ENCODE measurements around the gene POLE3.

POLE3 gene

GRCh38 chr9:113401027-113401792 lies 9.3 kb downstream of the POLE3 start, which contains the start of gene ALAD:
ALAD (minus strand) TSS chr9:113401284; CDS start chr9:113393559, 7,725 bp downstream.
- H3K9me3 ChIP-seq (replicated peaks; ENCODE audit: low read length) = no peaks in the 10 kb centered on the region
- peak within 1 kb of the TSS; percentile 94 for H3K4me2 ChIP-seq (ENCODE audit: low read length)
- H3K36me3 ChIP-seq (ENCODE audit: insufficient read depth, low read length) = no peaks in the 10 kb centered on the region
- H3K9ac ChIP-seq (ENCODE audit: low read depth, low read length) = peak within 1 kb of the TSS; percentile 80
- no peaks in the 10 kb centered on the region for H3K27me3 ChIP-seq (ENCODE audit: control insufficient read depth, insufficient read depth, low read length)
- H3K4me1 ChIP-seq (ENCODE audit: control insufficient read depth, insufficient read depth, low read length) = peaks cover 25% of the 10 kb centered on the region
- H3K4me3 ChIP-seq (ENCODE audit: low read length) = peak within 1 kb of the TSS; percentile 99

- H3K9ac ChIP-seq (ENCODE audit: low read depth, low read length) = no peak overlapping the region
- H3K9me3 ChIP-seq (replicated peaks; ENCODE audit: low read length) = no peaks in the 10 kb centered on the region
- no peaks in the 10 kb centered on the region for H3K27me3 ChIP-seq (ENCODE audit: control insufficient read depth, insufficient read depth, low read length)
- peaks cover 25% of the 10 kb centered on the region for H3K4me1 ChIP-seq (ENCODE audit: control insufficient read depth, insufficient read depth, low read length)
- H3K36me3 ChIP-seq (ENCODE audit: insufficient read depth, low read length) = peaks cover 5% of the 10 kb centered on the region
- no peak overlapping the region for H3K4me3 ChIP-seq (ENCODE audit: low read length)
- peak overlapping the region; percentile 94 for H3K4me2 ChIP-seq (ENCODE audit: low read length)
Measured at GRCh38 chr9:113399646-113400200, 10.8 kb downstream of the POLE3 start.

GRCh38 chr9:113398796-113399195 lies 11.7 kb downstream of the POLE3 start:
- Histone ChIP-seq H3K4me2 (ENCODE audit: low read length) (peak overlapping the region; percentile 18), H3K4me3 (ENCODE audit: low read length) (no peak overlapping the region), H3K36me3 (ENCODE audit: insufficient read depth, low read length) (peaks cover 5% of the 10 kb centered on the region), H3K9me3 (replicated peaks; ENCODE audit: low read length) (no peaks in the 10 kb centered on the region), H3K4me1 (ENCODE audit: control insufficient read depth, insufficient read depth, low read length) (peaks cover 25% of the 10 kb centered on the region), H3K9ac (ENCODE audit: low read depth, low read length) (peak overlapping the region; percentile 4), H3K27me3 (ENCODE audit: control insufficient read depth, insufficient read depth, low read length) (no peaks in the 10 kb centered on the region)

GRCh38 chr9:113397203-113397631 lies 13.3 kb downstream of the POLE3 start:
- H3K27me3 ChIP-seq (ENCODE audit: control insufficient read depth, insufficient read depth, low read length) = no peaks in the 10 kb centered on the region
- H3K36me3 ChIP-seq (ENCODE audit: insufficient read depth, low read length) = peaks cover 8% of the 10 kb centered on the region
- H3K9me3 ChIP-seq (replicated peaks; ENCODE audit: low read length) = no peaks in the 10 kb centered on the region
- no peak overlapping the region for H3K4me3 ChIP-seq (ENCODE audit: low read length)
- H3K4me2 ChIP-seq (ENCODE audit: low read length) = no peak overlapping the region
- no peak overlapping the region for H3K9ac ChIP-seq (ENCODE audit: low read depth, low read length)
- peaks cover 25% of the 10 kb centered on the region for H3K4me1 ChIP-seq (ENCODE audit: control insufficient read depth, insufficient read depth, low read length)

GRCh38 chr9:113395000-113395861 lies 15.2 kb downstream of the POLE3 start:
- peaks cover 17% of the 10 kb centered on the region for H3K4me1 ChIP-seq (ENCODE audit: control insufficient read depth, insufficient read depth, low read length)
- H3K4me3 ChIP-seq (ENCODE audit: low read length) = no peak overlapping the region
- no peak overlapping the region for H3K9ac ChIP-seq (ENCODE audit: low read depth, low read length)
- H3K27me3 ChIP-seq (ENCODE audit: control insufficient read depth, insufficient read depth, low read length) = no peaks in the 10 kb centered on the region
- no peak overlapping the region for H3K4me2 ChIP-seq (ENCODE audit: low read length)
- no peaks in the 10 kb centered on the region for H3K9me3 ChIP-seq (replicated peaks; ENCODE audit: low read length)
- H3K36me3 ChIP-seq (ENCODE audit: insufficient read depth, low read length) = peaks cover 22% of the 10 kb centered on the region

GRCh38 chr9:113393281-113393680 lies 17.2 kb downstream of the POLE3 start:
- no peak overlapping the region for H3K4me3 ChIP-seq (ENCODE audit: low read length)
- H3K36me3 ChIP-seq (ENCODE audit: insufficient read depth, low read length) = peaks cover 34% of the 10 kb centered on the region
- no peaks in the 10 kb centered on the region for H3K27me3 ChIP-seq (ENCODE audit: control insufficient read depth, insufficient read depth, low read length)
- H3K4me1 ChIP-seq (ENCODE audit: control insufficient read depth, insufficient read depth, low read length) = peaks cover 5% of the 10 kb centered on the region
- no peaks in the 10 kb centered on the region for H3K9me3 ChIP-seq (replicated peaks; ENCODE audit: low read length)
- no peak overlapping the region for H3K9ac ChIP-seq (ENCODE audit: low read depth, low read length)
- no peak overlapping the region for H3K4me2 ChIP-seq (ENCODE audit: low read length)

- no peaks in the 10 kb centered on the region for H3K9me3 ChIP-seq (replicated peaks; ENCODE audit: low read length)
- H3K36me3 ChIP-seq (ENCODE audit: insufficient read depth, low read length) = peaks cover 41% of the 10 kb centered on the region
- no peak overlapping the region for H3K4me2 ChIP-seq (ENCODE audit: low read length)
- no peak overlapping the region for H3K9ac ChIP-seq (ENCODE audit: low read depth, low read length)
- H3K4me3 ChIP-seq (ENCODE audit: low read length) = no peak overlapping the region
- H3K27me3 ChIP-seq (ENCODE audit: control insufficient read depth, insufficient read depth, low read length) = no peaks in the 10 kb centered on the region
- H3K4me1 ChIP-seq (ENCODE audit: control insufficient read depth, insufficient read depth, low read length) = no peaks in the 10 kb centered on the region
Measured at GRCh38 chr9:113391917-113392316, 18.6 kb downstream of the POLE3 start.

- Histone ChIP-seq H3K4me2 (ENCODE audit: low read length) (no peak overlapping the region), H3K36me3 (ENCODE audit: insufficient read depth, low read length) (peaks cover 40% of the 10 kb centered on the region), H3K4me1 (ENCODE audit: control insufficient read depth, insufficient read depth, low read length) (no peaks in the 10 kb centered on the region), H3K9me3 (replicated peaks; ENCODE audit: low read length) (no peaks in the 10 kb centered on the region), H3K4me3 (ENCODE audit: low read length) (no peak overlapping the region), H3K27me3 (ENCODE audit: control insufficient read depth, insufficient read depth, low read length) (no peaks in the 10 kb centered on the region), H3K9ac (ENCODE audit: low read depth, low read length) (no peak overlapping the region)
Measured at GRCh38 chr9:113390192-113390960, 20.1 kb downstream of the POLE3 start.

- Histone ChIP-seq H3K27me3 (ENCODE audit: control insufficient read depth, insufficient read depth, low read length) (no peaks in the 10 kb centered on the region), H3K4me1 (ENCODE audit: control insufficient read depth, insufficient read depth, low read length) (no peaks in the 10 kb centered on the region), H3K9ac (ENCODE audit: low read depth, low read length) (no peak overlapping the region), H3K4me2 (ENCODE audit: low read length) (no peak overlapping the region), H3K36me3 (ENCODE audit: insufficient read depth, low read length) (peaks cover 35% of the 10 kb centered on the region), H3K9me3 (replicated peaks; ENCODE audit: low read length) (no peaks in the 10 kb centered on the region), H3K4me3 (ENCODE audit: low read length) (no peak overlapping the region)
Measured at GRCh38 chr9:113389451-113389850, 21.0 kb downstream of the POLE3 start.

GRCh38 chr9:113388833-113389232 lies 21.6 kb downstream of the POLE3 start:
- peaks cover 35% of the 10 kb centered on the region for H3K36me3 ChIP-seq (ENCODE audit: insufficient read depth, low read length)
- H3K27me3 ChIP-seq (ENCODE audit: control insufficient read depth, insufficient read depth, low read length) = no peaks in the 10 kb centered on the region
- H3K4me3 ChIP-seq (ENCODE audit: low read length) = no peak overlapping the region
- no peak overlapping the region for H3K9ac ChIP-seq (ENCODE audit: low read depth, low read length)
- H3K9me3 ChIP-seq (replicated peaks; ENCODE audit: low read length) = no peaks in the 10 kb centered on the region
- H3K4me2 ChIP-seq (ENCODE audit: low read length) = no peak overlapping the region
- H3K4me1 ChIP-seq (ENCODE audit: control insufficient read depth, insufficient read depth, low read length) = no peaks in the 10 kb centered on the region
